Gastrocnemius medialis (tissue), 4 donors: Measurements from ENCODE around the gene HIVEP3.

Source experiments
- POLR2A ChIP-seq, 2 donors: fragments of 450-650 bp; IDR thresholded peaks; one replicate each; pipeline ENCODE4 v1.6.1; 2017; ENCODE audit warnings: antibody characterized with exemption in 2 of 2, mild to moderate bottlenecking in 2 of 2, moderate library complexity in 2 of 2
- TF ChIP-seq, protein P1 (sequence below), 5 experiments: fragments of 450-650 bp in 3 of 5; fragments of 200-600 bp in 2 of 5; sonication (generic) in 2 of 5; IDR thresholded peaks in 4 of 5; conservative IDR thresholded peaks in 1 of 5; 1 replicate in 4 of 5; 2 replicates in 1 of 5; pipeline ENCODE4 v1.5.1; 2016 to 2019; ENCODE audit warnings: antibody characterized with exemption in 5 of 5, mild to moderate bottlenecking in 3 of 5, moderate library complexity in 3 of 5

DNA sequence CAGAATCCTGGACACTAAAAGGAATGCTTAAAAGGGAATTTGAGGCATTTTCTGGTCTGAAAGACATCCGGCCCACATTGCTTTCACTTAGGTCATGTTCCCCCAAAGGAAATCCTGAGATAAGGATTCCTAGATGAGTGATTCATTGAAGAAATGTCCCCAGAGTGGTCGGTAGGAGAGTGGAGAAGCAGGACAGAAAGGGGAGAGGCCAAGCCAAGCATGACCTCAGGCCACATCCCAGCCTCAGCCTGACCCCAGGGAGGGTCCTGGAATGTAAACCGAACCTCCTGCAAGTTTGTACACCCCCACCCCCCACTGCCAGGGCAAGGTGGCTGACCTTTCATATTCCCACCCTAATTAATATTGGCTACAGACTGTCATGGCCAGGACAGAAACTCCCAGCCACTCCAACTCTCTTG is 16.6 kb downstream of the HIVEP3 start:
- TF ChIP-seq, protein P1, sequence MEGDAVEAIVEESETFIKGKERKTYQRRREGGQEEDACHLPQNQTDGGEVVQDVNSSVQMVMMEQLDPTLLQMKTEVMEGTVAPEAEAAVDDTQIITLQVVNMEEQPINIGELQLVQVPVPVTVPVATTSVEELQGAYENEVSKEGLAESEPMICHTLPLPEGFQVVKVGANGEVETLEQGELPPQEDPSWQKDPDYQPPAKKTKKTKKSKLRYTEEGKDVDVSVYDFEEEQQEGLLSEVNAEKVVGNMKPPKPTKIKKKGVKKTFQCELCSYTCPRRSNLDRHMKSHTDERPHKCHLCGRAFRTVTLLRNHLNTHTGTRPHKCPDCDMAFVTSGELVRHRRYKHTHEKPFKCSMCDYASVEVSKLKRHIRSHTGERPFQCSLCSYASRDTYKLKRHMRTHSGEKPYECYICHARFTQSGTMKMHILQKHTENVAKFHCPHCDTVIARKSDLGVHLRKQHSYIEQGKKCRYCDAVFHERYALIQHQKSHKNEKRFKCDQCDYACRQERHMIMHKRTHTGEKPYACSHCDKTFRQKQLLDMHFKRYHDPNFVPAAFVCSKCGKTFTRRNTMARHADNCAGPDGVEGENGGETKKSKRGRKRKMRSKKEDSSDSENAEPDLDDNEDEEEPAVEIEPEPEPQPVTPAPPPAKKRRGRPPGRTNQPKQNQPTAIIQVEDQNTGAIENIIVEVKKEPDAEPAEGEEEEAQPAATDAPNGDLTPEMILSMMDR (IDR thresholded peaks at IDR 0.05 in 4 of 5, conservative IDR thresholded peaks at IDR 0.05 in 1 of 5), result no peak
- TF ChIP-seq POLR2A (IDR thresholded peaks at IDR 0.05), result no peak
